NCI-H1930 (cell line): ENCODE data around the gene TTLL5.
"Not testable (repeated sequence)": the region's sequence is repeated elsewhere in the genome, so short reads cannot be mapped to it uniquely, and the experiment has no call there.

Source experiments
- DNase-seq, 2 experiments: peaks; one replicate each; lab custom pipeline; 2025; lab: John Stamatoyannopoulos, UW

The TTLL5 gene

GRCh38 chr14:75832621-75833297, 171.7 kb downstream of the TTLL5 start:
- DNase-seq = peak; percentile 48 to 53

GRCh38 chr14:75833326-75834020, 172.4 kb downstream of the TTLL5 start:
- no peak for DNase-seq

- DNase-seq = no peak
Observed at GRCh38 chr14:75835156-75835725, 174.2 kb downstream of the TTLL5 start.

- DNase-seq = no peak
Observed at GRCh38 chr14:75835737-75836136, 174.7 kb downstream of the TTLL5 start.

GRCh38 chr14:75837151-75837787, 176.2 kb downstream of the TTLL5 start:
- DNase-seq = no peak

GRCh38 chr14:75840911-75841310, 179.9 kb downstream of the TTLL5 start:
- DNase-seq = no peak

- DNase-seq = no peak
Observed at GRCh38 chr14:75842551-75842950, 181.5 kb downstream of the TTLL5 start.

GRCh38 chr14:75844486-75844885, 183.4 kb downstream of the TTLL5 start:
- DNase-seq = no peak

- DNase-seq = no peak
Observed at GRCh38 chr14:75845136-75845804, 184.2 kb downstream of the TTLL5 start.

- not testable (repeated sequence) for DNase-seq
Observed at GRCh38 chr14:75846694-75847093, 185.6 kb downstream of the TTLL5 start.

GRCh38 chr14:75847584-75847983, 186.5 kb downstream of the TTLL5 start:
- DNase-seq = no peak

GRCh38 chr14:75848167-75848913, 187.3 kb downstream of the TTLL5 start:
- DNase-seq = no peak

GRCh38 chr14:75849300-75849895, 188.4 kb downstream of the TTLL5 start:
- no peak for DNase-seq

GRCh38 chr14:75851574-75851866, 190.5 kb downstream of the TTLL5 start:
- no peak for DNase-seq

GRCh38 chr14:75854111-75854799, 193.2 kb downstream of the TTLL5 start:
- no peak for DNase-seq

GRCh38 chr14:75857199-75857598, 196.2 kb downstream of the TTLL5 start:
- no peak for DNase-seq

- no peak for DNase-seq
Observed at GRCh38 chr14:75858362-75858761, 197.3 kb downstream of the TTLL5 start.

GRCh38 chr14:75859746-75860145, 198.7 kb downstream of the TTLL5 start:
- no peak for DNase-seq

- no peak for DNase-seq
Observed at GRCh38 chr14:75860561-75861160, 199.6 kb downstream of the TTLL5 start.

GRCh38 chr14:75861161-75861621, 200.1 kb downstream of the TTLL5 start:
- DNase-seq = no peak
